Measurements from ENCODE around the gene CNEP1R1. TPM values are rescaled to one million over a fixed set of nuclear protein-coding genes. Genes with fewer than 3 reads are reported as not detected.

Gene CNEP1R1
- total RNA-seq, 4 donors from 2014 or later: 11.7 to 24.9 (median 16.1) TPM

DNA sequence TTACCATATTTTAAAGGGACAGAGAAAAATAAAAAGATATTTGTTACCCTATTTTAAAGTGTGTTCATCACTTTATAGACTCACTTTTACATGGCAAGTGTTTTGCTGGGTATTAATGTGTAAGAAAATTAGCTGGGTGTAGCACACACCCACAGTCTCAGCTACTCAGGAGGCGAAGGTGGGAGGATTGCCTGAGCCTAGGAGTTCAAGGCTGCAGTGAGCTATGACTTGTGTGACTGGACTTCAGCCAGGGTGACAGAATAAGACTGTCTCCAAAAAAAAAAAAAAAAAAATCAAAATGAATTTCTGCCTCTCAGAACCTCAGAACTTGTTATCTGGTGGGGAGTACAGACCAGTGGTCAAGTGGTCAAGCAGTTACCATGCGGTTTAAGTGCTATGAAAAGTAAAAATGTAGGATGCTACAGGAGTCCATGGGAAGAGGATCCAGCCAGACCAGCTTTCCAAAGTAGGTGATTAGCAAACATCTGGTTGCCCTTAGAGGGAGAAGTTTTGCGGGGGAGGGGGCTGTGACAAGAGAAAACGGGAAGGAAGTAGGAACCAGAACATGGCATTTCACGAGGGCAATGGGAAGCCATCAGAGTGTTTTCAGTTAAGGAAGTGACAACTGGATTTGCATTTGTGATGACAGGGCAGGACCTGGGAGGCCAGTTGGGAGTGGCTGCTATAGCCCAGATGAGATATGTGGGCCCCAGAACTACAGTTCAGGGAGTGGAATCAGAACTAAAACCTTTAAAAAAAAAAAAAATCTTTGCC is 13.9 kb downstream of the CNEP1R1 start:
- no peaks in the 10 kb centered on the region for H3K9me3 ChIP-seq
- DNase-seq (peak; percentile 24 to 48), ATAC-seq (no peak)
- in situ Hi-C loops (cut with MboI; ENCODE audit: low sequenced_read_pairs in 4 of 4) (loop anchor here in 2 of 4 donors (10.0 to 25.0 kb wide), 2 partner anchors 323 to 626 kb away; partner anchors contain the start of gene BRD7 (in 1 of the 2)), intact Hi-C loops (cut with DNase I; ENCODE audit: low total_unique reads) (no loop called here)
- peaks cover 0 to 24% of the 10 kb centered on the region in 2 donors for H3K36me3 ChIP-seq
- H3K4me1 ChIP-seq: no peaks in the 10 kb centered on the region
- TF ChIP-seq CTCF (IDR thresholded peaks at IDR 0.05 in 4 of 5, conservative IDR thresholded peaks at IDR 0.05 in 1 of 5) (no peak), POLR2A (IDR thresholded peaks at IDR 0.05) (no peak)
- H3K4me3 ChIP-seq: no peak overlapping the region
- H3K27ac ChIP-seq: peak overlapping the region in 1 of 4 donors; percentile 21
- no peaks in the 10 kb centered on the region for H3K27me3 ChIP-seq

- in situ Hi-C loops (cut with MboI; ENCODE audit: low sequenced_read_pairs in 4 of 4): loop anchor here in 1 of 4 donors (25.0 kb wide), 1 partner anchor 322 kb away; the partner anchor contains the start of gene BRD7
- intact Hi-C loops (cut with DNase I; ENCODE audit: low total_unique reads): no loop called here
Observed at GRCh38 chr16:50040018-50040417, 15.0 kb downstream of the CNEP1R1 start.

GRCh38 chr16:50040710-50041109 is 15.7 kb downstream of the CNEP1R1 start:
- Histone ChIP-seq H3K27ac (no peak overlapping the region), H3K36me3 (peaks cover 0 to 6% of the 10 kb centered on the region in 2 donors), H3K4me1 (no peaks in the 10 kb centered on the region), H3K4me3 (no peak overlapping the region), H3K27me3 (peaks cover 0 to 9% (median 0%) of the 10 kb centered on the region in 3 donors), H3K9me3 (no peaks in the 10 kb centered on the region)
- DNase-seq: no peak
- in situ Hi-C loops (cut with MboI; ENCODE audit: low sequenced_read_pairs in 4 of 4): loop anchor here in 1 of 4 donors (25.0 kb wide), 1 partner anchor 322 kb away; the partner anchor contains the start of gene BRD7
- TF ChIP-seq CTCF (IDR thresholded peaks at IDR 0.05 in 4 of 5, conservative IDR thresholded peaks at IDR 0.05 in 1 of 5) (no peak), POLR2A (IDR thresholded peaks at IDR 0.05) (no peak)
- intact Hi-C loops (cut with DNase I; ENCODE audit: low total_unique reads): no loop called here
- ATAC-seq: no peak

More at GRCh38 chr16:50040018-50040417, 15.0 kb downstream of the CNEP1R1 start:
- ATAC-seq: no peak
- DNase-seq: no peak
- Histone ChIP-seq H3K27me3 (peaks cover 0 to 9% (median 0%) of the 10 kb centered on the region in 3 donors), H3K27ac (no peak overlapping the region), H3K36me3 (peaks cover 0 to 13% of the 10 kb centered on the region in 2 donors), H3K4me1 (no peaks in the 10 kb centered on the region), H3K4me3 (no peak overlapping the region), H3K9me3 (no peaks in the 10 kb centered on the region)
- TF ChIP-seq CTCF (IDR thresholded peaks at IDR 0.05 in 4 of 5, conservative IDR thresholded peaks at IDR 0.05 in 1 of 5) (no peak), POLR2A (IDR thresholded peaks at IDR 0.05) (no peak)

GRCh38 chr16:50043358-50043757 is 18.3 kb downstream of the CNEP1R1 start:
- in situ Hi-C loops (cut with MboI; ENCODE audit: low sequenced_read_pairs in 4 of 4) (loop anchor here in 1 of 4 donors (25.0 kb wide), 1 partner anchor 319 kb away; the partner anchor contains the start of gene BRD7), intact Hi-C loops (cut with DNase I; ENCODE audit: low total_unique reads) (no loop called here)
- DNase-seq: no peak
- Histone ChIP-seq H3K27me3 (peaks cover 0 to 9% (median 0%) of the 10 kb centered on the region in 3 donors), H3K4me1 (no peaks in the 10 kb centered on the region), H3K9me3 (no peaks in the 10 kb centered on the region), H3K36me3 (no peaks in the 10 kb centered on the region), H3K27ac (no peak overlapping the region), H3K4me3 (no peak overlapping the region)
- no peak for ATAC-seq
- TF ChIP-seq POLR2A (IDR thresholded peaks at IDR 0.05) (no peak), CTCF (IDR thresholded peaks at IDR 0.05 in 4 of 5, conservative IDR thresholded peaks at IDR 0.05 in 1 of 5) (no peak)
